ENCODE results near the gene EMILIN2.

DNA sequence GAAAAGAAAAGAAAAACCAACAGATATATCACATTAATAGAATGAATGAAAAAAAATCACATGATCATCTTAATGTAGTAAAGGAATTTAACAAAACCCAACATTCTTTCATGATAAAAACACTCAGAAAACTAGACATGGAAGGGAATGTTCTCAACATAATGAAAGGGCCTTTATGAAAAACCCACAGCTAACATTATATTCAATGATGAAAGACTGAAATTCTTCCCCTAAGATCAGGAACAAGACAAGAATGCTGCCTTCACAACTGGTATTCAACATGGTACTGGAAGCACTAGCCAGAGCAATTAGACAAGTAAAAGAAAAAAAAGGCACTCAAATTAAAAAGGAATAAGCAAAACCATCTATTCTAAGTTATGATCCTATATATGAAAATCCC, 28.5 kb upstream of the EMILIN2 start:
- TF ChIP-seq, protein P1, sequence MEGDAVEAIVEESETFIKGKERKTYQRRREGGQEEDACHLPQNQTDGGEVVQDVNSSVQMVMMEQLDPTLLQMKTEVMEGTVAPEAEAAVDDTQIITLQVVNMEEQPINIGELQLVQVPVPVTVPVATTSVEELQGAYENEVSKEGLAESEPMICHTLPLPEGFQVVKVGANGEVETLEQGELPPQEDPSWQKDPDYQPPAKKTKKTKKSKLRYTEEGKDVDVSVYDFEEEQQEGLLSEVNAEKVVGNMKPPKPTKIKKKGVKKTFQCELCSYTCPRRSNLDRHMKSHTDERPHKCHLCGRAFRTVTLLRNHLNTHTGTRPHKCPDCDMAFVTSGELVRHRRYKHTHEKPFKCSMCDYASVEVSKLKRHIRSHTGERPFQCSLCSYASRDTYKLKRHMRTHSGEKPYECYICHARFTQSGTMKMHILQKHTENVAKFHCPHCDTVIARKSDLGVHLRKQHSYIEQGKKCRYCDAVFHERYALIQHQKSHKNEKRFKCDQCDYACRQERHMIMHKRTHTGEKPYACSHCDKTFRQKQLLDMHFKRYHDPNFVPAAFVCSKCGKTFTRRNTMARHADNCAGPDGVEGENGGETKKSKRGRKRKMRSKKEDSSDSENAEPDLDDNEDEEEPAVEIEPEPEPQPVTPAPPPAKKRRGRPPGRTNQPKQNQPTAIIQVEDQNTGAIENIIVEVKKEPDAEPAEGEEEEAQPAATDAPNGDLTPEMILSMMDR (optimal IDR thresholded peaks at IDR 0.05 in 1 of 3, IDR thresholded peaks at IDR 0.05 in 1 of 3, conservative IDR thresholded peaks at IDR 0.05 in 1 of 3; ENCODE audit: extremely low read depth in 1 of 3, insufficient read depth in 2 of 3, low read length in 3 of 3), result no peak
- no peak for TF ChIP-seq EZH2 (IDR thresholded peaks at IDR 0.05; ENCODE audit: low read length)

All from keratinocyte (primary cell).